Measurements from ENCODE around the gene TBC1D23.

Gene TBC1D23

GRCh38 chr3:100352296-100353231, 91.8 kb downstream of the TBC1D23 start:
- DNase-seq (ENCODE audit: low spot score): no peak

GRCh38 chr3:100354850-100355249, 94.1 kb downstream of the TBC1D23 start:
- no peak for DNase-seq (ENCODE audit: low spot score)

DNA sequence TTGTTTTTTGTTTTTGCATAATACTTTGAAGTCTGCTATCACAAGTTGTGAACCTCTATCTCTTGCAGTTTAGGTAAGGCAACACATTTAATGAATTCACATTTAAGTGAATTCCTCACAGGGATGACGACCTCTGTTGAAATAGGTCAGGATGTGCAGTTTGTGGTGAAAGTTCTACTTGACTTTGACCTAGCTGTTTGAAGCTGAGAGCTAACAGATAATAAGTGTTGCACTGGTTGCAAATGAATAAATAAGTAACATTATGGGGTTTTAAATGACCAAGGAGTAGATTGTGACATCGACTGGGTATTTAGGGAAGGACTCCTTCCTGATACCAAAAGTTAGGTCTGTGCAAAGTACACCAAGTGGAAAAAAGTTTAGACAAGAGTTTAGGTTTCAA, 97.6 kb downstream of the TBC1D23 start:
- no peak for DNase-seq (ENCODE audit: low spot score)

DNA sequence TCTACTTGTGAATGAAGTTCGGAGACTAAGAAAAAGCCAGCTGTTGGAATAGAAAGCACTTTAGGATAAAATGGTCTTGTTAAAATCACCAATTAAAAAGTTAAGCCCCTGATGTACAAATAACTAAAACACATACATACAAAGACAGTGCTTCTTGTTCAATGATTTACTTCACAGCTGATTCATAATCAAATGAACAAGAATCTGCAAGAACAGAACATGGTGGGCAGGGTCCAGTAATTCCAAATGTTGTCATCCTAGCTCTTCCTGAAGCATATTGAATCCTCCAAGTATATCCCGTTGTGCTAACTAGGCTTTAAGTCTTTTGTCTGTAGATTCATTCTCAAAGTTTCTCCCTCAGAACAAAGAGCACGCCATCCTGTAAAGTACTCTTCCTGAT, 98.2 kb downstream of the TBC1D23 start:
- no peak for DNase-seq (ENCODE audit: low spot score)

DNA sequence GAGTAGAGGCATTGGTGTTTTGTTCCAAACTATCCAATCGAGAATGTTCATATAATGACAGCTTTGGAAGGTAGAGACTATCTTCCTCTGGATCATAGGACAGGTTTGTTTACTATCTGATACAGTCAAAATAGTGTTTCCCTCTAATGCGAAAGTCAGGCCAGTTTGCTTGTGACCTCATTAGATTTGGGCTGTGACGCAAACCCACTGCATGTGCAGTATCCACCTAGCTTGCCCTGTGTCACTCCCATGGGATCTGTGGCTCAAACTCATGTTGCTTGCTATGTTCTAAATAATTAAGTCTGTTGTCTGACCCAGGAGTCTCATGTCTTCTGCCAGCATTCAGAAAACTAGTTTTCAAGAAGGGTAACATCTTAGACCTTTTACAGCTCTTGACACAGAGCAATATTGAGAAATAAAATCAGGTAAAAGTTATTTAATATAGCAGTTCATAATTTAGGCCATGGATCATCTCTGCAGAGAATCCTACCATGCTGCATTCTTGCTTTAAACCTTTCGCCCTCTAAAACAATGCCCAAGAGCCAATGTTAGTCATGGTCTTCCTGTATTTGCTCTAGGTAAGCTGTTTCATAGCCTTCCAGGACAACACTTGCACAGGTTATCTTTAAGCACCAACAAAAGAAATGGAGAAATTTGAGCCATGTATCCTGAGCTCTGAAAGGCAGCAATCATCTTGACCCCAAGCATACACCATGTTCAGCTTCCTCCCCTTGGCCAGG, 100.1 kb downstream of the TBC1D23 start:
- no peak for DNase-seq (ENCODE audit: low spot score)

- no peak for DNase-seq (ENCODE audit: low spot score)
Observed at GRCh38 chr3:100361897-100362296, 101.1 kb downstream of the TBC1D23 start.

GRCh38 chr3:100364421-100364820, 103.6 kb downstream of the TBC1D23 start:
- DNase-seq (ENCODE audit: low spot score): no peak

DNA sequence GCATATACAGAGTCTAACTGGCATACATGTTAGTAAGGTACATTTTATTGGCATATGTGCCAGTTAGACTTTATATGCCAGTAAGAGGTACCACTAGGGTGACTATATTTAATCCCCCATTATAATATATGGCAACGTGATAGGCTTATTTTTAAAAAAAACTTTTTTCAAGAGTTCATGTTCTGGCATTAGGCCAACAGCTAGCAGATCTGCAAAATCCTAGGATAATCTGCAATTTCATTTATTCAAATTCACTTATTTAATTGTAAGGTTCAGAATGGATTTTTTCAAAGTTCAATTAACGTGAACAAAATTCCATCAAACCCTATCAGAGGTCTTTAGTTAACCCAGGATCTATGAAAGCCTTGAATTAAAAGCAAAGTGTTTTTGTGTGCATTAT, 105.6 kb downstream of the TBC1D23 start:
- DNase-seq (ENCODE audit: low spot score): no peak

GRCh38 chr3:100368441-100368840, 107.6 kb downstream of the TBC1D23 start:
- no peak for DNase-seq (ENCODE audit: low spot score)

DNA sequence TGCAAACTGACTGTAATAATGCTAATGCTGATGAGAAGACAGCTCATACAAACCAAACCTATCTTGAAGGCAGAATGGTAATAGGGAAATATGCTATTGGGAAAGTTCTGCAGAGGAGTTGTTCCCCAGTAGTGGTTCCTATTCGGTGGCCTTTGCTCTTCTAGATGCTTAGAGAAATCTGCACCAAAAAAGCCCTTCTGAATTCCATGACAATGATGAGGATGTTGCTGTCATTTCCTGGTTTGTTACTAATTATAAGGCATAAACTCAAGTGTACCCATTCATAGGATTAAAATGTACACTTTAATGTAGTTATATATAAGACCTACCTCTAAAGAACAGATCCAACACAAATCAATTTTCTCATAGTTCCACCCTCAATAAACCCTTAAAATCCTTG, 110.0 kb downstream of the TBC1D23 start:
- DNase-seq (ENCODE audit: low spot score): no peak

DNA sequence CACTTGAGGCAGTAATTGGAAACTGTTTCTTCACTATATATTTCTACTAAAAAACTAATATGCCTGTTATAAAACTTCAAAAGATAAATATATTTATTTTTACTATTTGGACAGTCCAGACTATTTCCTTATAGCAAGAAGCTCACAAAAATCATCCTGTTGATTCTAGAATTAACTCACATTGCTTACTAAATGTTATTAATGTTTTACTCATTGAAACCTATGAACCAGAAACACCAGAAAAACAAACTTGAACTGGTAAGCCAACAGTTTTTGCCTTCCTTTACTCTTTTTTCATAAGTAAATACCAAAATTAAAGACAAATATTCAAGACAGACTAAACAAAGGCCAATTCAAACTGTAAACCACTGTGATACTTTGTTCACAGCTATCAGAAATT, 113.7 kb downstream of the TBC1D23 start:
- no peak for DNase-seq (ENCODE audit: low spot score)
